ENCODE data around the gene DDX41. TPM values are rescaled to one million over a fixed set of nuclear protein-coding genes. Genes with fewer than 3 reads are reported as not detected.
A peak's percentile ranks its signal among the peaks of the same experiment; 100 is the strongest.

DDX41 gene
- total and polyA plus RNA-seq, 2 of the 13 experiments (the other 11 are each of a cell fraction or from before 2014, with no cell fraction given): 62.8 to 105 TPM

DNA sequence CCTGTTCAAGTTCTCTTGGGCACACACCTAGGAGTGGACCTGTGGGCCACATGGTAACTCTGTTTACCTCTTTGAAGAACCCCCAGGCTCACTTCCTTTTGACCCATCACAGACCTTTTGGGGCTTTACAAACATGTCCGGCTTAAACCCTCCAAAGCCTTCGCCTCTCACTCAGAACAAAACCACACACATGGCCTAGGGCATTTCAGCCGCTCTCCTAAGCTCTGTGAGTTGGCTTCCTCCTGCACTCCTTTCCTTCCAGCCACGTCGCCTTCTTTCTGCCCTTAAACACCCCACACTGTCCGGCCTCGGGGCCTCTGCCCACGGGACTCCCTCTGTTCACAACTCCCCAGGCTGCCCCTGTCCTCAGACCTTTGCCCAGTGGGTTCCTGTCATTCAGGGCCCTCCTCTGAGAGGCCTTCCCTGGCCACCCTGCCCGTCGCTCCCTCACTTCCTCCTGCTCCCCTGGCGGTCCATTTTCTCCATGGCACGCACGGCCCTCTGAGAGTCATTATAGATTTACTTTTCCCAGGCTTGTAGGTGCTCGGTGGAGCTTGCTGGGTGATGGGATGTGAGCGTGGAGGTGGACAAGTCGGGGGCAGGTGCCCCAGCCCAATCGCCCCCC, 9.1 kb downstream of the DDX41 start (continued):
- TF ChIP-seq RXRB (CRISPR knock-in tag; IDR thresholded peaks at IDR 0.05; ENCODE audit: borderline replicate concordance) (no peak), HNF4G (IDR thresholded peaks at IDR 0.05; ENCODE audit: borderline replicate concordance, low read depth, low read length) (no peak), HNF4G (CRISPR knock-in tag; IDR thresholded peaks at IDR 0.05; ENCODE audit: borderline replicate concordance, low read depth) (no peak), HMGA1 (CRISPR knock-in tag; conservative IDR thresholded peaks at IDR 0.05) (no peak), YY1 (IDR thresholded peaks at IDR 0.05; ENCODE audit: insufficient read depth, insufficient replicate concordance, low read depth, low read length) (no peak), ZNF160 (CRISPR knock-in tag; IDR thresholded peaks at IDR 0.05) (no peak)
- TF ChIP-seq, protein P1, sequence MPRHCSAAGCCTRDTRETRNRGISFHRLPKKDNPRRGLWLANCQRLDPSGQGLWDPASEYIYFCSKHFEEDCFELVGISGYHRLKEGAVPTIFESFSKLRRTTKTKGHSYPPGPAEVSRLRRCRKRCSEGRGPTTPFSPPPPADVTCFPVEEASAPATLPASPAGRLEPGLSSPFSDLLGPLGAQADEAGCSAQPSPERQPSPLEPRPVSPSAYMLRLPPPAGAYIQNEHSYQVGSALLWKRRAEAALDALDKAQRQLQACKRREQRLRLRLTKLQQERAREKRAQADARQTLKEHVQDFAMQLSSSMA (CRISPR knock-in tag; IDR thresholded peaks at IDR 0.05): no peak

DNA sequence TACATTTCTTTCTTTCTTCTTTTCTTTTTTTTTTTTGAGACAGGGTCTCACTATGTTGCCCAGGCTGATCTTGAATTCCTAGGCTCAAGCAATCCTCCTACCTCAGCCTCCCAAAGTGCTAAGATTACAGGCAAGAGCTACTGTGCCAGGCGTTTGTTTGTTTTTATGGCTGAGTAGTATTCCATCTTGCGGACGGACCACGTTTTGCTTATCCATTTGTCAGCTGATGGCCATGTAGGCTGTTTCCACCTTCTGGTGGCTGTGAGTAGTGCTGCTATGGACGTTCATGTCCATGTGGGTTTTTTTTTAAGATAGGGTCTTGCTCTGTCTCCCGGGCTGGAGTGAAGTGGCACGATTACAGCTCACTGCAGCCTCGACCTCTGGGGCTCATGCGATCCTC, 9.6 kb downstream of the DDX41 start:
- POLR2A ChIA-PET: no interaction called here
- intact Hi-C loops (cut with micrococcal nuclease; ENCODE audit: unreplicated experiment): no loop called here

More for the DNA sequence above, 9.6 kb downstream of the DDX41 start:
- Histone ChIP-seq H3K9me3 (ENCODE audit: low read length) (no peaks in the 10 kb centered on the region), H3K27ac (ENCODE audit: extremely low read length, insufficient read depth, low read length) (no peak overlapping the region), H3K36me3 (replicated peaks in 1 of 2; ENCODE audit: control insufficient read depth in 1 of 2, insufficient read depth in 2 of 2, low read length in 2 of 2) (peaks cover 7 to 21% of the 10 kb centered on the region in 2 experiments; a peak in 4 of 5 replicates), H3K4me1 (ENCODE audit: insufficient read depth, low read length) (peaks cover 19% of the 10 kb centered on the region), H3K9ac (ENCODE audit: insufficient read depth, low read depth, low read length) (no peak overlapping the region), H2AFZ (ENCODE audit: low read length) (no peak overlapping the region), H3K79me2 (ENCODE audit: insufficient read depth, low read length) (no peaks in the 10 kb centered on the region), H4K20me1 (ENCODE audit: insufficient read depth, low read length) (no peaks in the 10 kb centered on the region), H3K4me2 (ENCODE audit: low read depth, low read length) (no peak overlapping the region), H3K4me3 (replicated peaks in 1 of 3; ENCODE audit: insufficient read depth in 1 of 3, low read depth in 2 of 3, low read length in 3 of 3) (no peak overlapping the region), H3K27me3 (ENCODE audit: control insufficient read depth in 1 of 2, insufficient read depth in 2 of 2, low read length in 2 of 2) (peaks cover 2 to 11% of the 10 kb centered on the region in 2 experiments; a peak in 2 of 5 replicates)
- peak; percentile 46 for ATAC-seq
- peak; percentile 51 for DNase-seq (ENCODE audit: low spot score)
- FAIRE-seq: peak; percentile 75
- BruUV-seq (replicated peaks): no TSS peak
- CTCF ChIA-PET (ENCODE audit: low intra/inter-chr PET ratio, low total read pairs): no interaction called here
- WGBS (ENCODE audit: low lambda C conversion rate): 50% methylated on average over 7 of the region's 9 CpGs
- TF ChIP-seq, protein P2, sequence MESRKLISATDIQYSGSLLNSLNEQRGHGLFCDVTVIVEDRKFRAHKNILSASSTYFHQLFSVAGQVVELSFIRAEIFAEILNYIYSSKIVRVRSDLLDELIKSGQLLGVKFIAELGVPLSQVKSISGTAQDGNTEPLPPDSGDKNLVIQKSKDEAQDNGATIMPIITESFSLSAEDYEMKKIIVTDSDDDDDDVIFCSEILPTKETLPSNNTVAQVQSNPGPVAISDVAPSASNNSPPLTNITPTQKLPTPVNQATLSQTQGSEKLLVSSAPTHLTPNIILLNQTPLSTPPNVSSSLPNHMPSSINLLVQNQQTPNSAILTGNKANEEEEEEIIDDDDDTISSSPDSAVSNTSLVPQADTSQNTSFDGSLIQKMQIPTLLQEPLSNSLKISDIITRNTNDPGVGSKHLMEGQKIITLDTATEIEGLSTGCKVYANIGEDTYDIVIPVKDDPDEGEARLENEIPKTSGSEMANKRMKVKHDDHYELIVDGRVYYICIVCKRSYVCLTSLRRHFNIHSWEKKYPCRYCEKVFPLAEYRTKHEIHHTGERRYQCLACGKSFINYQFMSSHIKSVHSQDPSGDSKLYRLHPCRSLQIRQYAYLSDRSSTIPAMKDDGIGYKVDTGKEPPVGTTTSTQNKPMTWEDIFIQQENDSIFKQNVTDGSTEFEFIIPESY (CRISPR knock-in tag; IDR thresholded peaks at IDR 0.05): peak; percentile 56; the same call in 1 of the 2 replicates
- TF ChIP-seq ZNF121 (CRISPR knock-in tag; IDR thresholded peaks at IDR 0.05) (peak; percentile 59), STAG1 (CRISPR knock-in tag; IDR thresholded peaks at IDR 0.05) (peak; percentile 29; the same call in 1 of the 2 replicates), ZBTB20 (CRISPR knock-in tag; IDR thresholded peaks at IDR 0.05; ENCODE audit: borderline replicate concordance, low read depth) (no peak), ZNF431 (CRISPR knock-in tag; IDR thresholded peaks at IDR 0.05; ENCODE audit: borderline replicate concordance, low read depth) (no peak)
- TF ChIP-seq, protein P3, sequence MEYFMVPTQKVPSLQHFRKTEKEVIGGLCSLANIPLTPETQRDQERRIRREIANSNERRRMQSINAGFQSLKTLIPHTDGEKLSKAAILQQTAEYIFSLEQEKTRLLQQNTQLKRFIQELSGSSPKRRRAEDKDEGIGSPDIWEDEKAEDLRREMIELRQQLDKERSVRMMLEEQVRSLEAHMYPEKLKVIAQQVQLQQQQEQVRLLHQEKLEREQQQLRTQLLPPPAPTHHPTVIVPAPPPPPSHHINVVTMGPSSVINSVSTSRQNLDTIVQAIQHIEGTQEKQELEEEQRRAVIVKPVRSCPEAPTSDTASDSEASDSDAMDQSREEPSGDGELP (IDR thresholded peaks at IDR 0.05; ENCODE audit: borderline replicate concordance, low read depth): peak; percentile 75
- in situ Hi-C loops (cut with HindIII; ENCODE audit: extremely low pct_ligation_motif_present, low pct_unique_long_range_greater_than_20kb): no loop called here

All from HepG2 (cell line).